ENCODE measurements around the gene RPTOR. TPM values are rescaled to one million over a fixed set of nuclear protein-coding genes. Genes with fewer than 3 reads are reported as not detected.

Gene RPTOR
- total RNA-seq, 2 experiments from 2014 or later: 53.1 to 54.0 TPM

DNA sequence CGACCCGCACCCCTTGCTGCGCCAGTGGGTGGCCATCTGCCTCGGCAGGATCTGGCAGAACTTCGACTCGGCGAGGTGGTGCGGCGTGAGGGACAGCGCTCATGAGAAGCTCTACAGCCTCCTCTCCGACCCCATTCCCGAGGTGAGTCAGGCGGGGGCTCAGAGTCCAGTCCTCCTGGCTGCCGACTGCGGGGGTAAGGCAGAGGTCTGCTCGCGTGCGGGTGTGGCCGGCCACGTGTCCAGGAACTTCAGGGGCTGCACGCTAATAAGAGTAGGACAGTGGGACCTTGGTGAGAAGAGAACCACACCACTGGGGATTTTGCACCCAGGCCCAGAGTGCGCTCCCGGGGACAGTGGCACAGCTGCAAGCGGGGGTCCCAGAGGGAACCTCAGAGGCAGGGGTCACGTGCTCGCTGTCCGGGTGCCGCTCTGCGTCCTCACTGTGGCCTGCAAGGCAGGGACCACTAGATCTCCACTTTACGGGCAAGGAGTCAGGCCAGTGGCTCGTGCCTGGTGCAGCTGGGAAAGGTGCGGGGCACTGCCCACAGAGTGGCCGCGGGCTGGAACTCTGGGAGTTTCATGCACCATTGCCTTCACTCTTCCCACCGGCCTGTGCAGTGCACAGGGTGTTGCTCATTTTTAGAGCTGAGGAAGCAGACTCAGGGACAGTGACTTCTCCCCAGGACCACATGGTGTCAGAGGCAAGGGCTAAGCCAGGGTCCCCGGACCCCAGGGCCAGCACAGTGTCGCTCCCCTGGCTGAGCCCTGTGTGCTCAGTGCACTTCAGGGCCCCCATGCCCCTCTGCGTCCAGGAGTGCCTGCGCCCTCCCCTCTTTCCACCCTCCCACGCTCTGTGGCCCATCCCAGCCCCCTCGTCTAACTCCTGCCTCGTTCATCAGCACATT is 339.4 kb downstream of the RPTOR start:
- H3K27me3 Mint-ChIP-seq (ENCODE audit: low read depth): no peaks in the 10 kb centered on the region
- H3K9me3 Mint-ChIP-seq (ENCODE audit: insufficient read depth): no peaks in the 10 kb centered on the region
- H3K4me1 Mint-ChIP-seq (ENCODE audit: low read depth): peaks cover 33% of the 10 kb centered on the region
- ATAC-seq: no peak
- H3K36me3 Mint-ChIP-seq (ENCODE audit: low read depth): peaks cover 70% of the 10 kb centered on the region
- CTCF ChIA-PET: interaction anchor here (1.3 kb wide), 1 partner anchor 9 kb away, joined by 3 read pairs; no protein-coding TSS in a partner anchor
- no peak overlapping the region for H3K27ac Mint-ChIP-seq
- POLR2A ChIA-PET: interaction anchor here (0.6 to 0.8 kb wide), 2 partner anchors 23 to 65 kb away, joined by 3 read pairs; no protein-coding TSS in a partner anchor
- H3K4me3 Mint-ChIP-seq: no peak overlapping the region
- no peak for DNase-seq

DNA sequence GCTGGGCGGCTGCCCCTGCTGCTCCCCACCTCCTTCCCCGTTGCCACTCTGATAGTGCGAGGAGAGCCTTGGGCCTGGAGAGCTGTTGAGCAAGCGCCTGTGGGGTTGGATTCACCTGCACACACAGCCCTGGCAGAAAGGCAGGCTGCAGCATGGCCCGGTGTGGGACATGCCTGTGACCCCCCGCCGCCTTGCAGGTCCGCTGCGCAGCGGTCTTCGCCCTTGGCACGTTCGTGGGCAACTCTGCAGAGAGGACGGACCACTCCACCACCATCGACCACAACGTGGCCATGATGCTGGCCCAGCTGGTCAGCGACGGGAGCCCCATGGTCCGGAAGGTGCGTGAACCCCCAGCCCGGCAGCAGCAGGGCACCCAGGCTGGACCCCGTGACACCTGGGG is 340.2 kb downstream of the RPTOR start:
- no peak for ATAC-seq
- POLR2A ChIA-PET: no interaction called here

DNA sequence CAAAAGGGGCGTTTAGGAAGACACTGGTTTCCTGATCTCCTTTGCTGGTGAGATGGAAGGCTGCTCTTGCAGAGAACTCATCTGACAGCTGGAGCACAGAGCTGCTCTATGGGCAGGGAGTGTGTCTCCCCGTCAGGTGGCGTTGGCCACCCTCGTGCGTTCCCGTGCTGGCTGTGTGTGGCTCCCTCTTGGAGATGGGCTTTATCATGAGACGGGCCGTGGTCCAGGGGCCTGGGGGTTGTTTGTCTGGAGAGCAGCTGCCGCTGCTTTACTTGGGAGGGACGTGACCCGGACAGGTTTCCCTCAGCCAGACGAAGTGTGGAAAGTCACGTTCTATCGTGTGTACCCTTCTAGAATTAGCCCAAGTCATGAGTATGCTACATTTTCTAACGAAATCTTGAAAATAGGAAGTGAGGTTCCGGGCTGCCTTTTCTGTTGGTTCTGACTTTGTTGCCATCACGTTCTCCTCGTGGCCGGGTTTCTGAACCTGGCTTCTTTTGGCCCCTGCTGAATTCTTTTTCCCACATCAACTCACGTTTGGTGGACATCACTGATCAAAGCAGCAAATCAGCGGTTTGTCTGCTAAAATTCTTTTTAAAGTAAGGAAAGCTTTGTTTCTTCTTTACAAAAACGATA is 341.4 kb downstream of the RPTOR start:
- peak overlapping the region; percentile 69 for H3K27ac Mint-ChIP-seq
- POLR2A ChIA-PET: no interaction called here

More for the DNA sequence above, 340.2 kb downstream of the RPTOR start:
- no peak for DNase-seq
- no peaks in the 10 kb centered on the region for H3K27me3 Mint-ChIP-seq (ENCODE audit: low read depth)
- H3K4me3 Mint-ChIP-seq: no peak overlapping the region
- no peak overlapping the region for H3K27ac Mint-ChIP-seq
- no peaks in the 10 kb centered on the region for H3K9me3 Mint-ChIP-seq (ENCODE audit: insufficient read depth)
- H3K4me1 Mint-ChIP-seq (ENCODE audit: low read depth): peaks cover 33% of the 10 kb centered on the region
- CTCF ChIA-PET: no interaction called here
- peaks cover 70% of the 10 kb centered on the region for H3K36me3 Mint-ChIP-seq (ENCODE audit: low read depth)

GRCh38 chr17:80886641-80887573 is 342.3 kb downstream of the RPTOR start:
- ATAC-seq: no peak
- DNase-seq: no peak
- Mint-ChIP-seq H3K4me3 (no peak overlapping the region), H3K27ac (peak overlapping the region; percentile 69), H3K36me3 (ENCODE audit: low read depth) (peaks cover 74% of the 10 kb centered on the region), H3K4me1 (ENCODE audit: low read depth) (peaks cover 46% of the 10 kb centered on the region), H3K27me3 (ENCODE audit: low read depth) (no peaks in the 10 kb centered on the region), H3K9me3 (ENCODE audit: insufficient read depth) (no peaks in the 10 kb centered on the region)
- ChIA-PET POLR2A (interaction anchor here (0.6 kb wide), 1 partner anchor 14 kb away, joined by 3 read pairs; no protein-coding TSS in a partner anchor), CTCF (no interaction called here)

More for the DNA sequence above, 341.4 kb downstream of the RPTOR start:
- no peak for ATAC-seq
- CTCF ChIA-PET: no interaction called here
- DNase-seq: no peak
- H3K27me3 Mint-ChIP-seq (ENCODE audit: low read depth): no peaks in the 10 kb centered on the region
- peaks cover 73% of the 10 kb centered on the region for H3K36me3 Mint-ChIP-seq (ENCODE audit: low read depth)
- H3K4me1 Mint-ChIP-seq (ENCODE audit: low read depth): peaks cover 39% of the 10 kb centered on the region
- no peaks in the 10 kb centered on the region for H3K9me3 Mint-ChIP-seq (ENCODE audit: insufficient read depth)
- no peak overlapping the region for H3K4me3 Mint-ChIP-seq

GRCh38 chr17:80887639-80888175 is 343.1 kb downstream of the RPTOR start:
- peaks cover 73% of the 10 kb centered on the region for H3K36me3 Mint-ChIP-seq (ENCODE audit: low read depth)
- no peaks in the 10 kb centered on the region for H3K9me3 Mint-ChIP-seq (ENCODE audit: insufficient read depth)
- ChIA-PET POLR2A (interaction anchor here (0.6 kb wide), 1 partner anchor 13 kb away, joined by 3 read pairs; no protein-coding TSS in a partner anchor), CTCF (no interaction called here)
- peaks cover 46% of the 10 kb centered on the region for H3K4me1 Mint-ChIP-seq (ENCODE audit: low read depth)
- H3K27me3 Mint-ChIP-seq (ENCODE audit: low read depth): no peaks in the 10 kb centered on the region
- no peak overlapping the region for H3K27ac Mint-ChIP-seq
- ATAC-seq (no peak), DNase-seq (no peak)
- no peak overlapping the region for H3K4me3 Mint-ChIP-seq

DNA sequence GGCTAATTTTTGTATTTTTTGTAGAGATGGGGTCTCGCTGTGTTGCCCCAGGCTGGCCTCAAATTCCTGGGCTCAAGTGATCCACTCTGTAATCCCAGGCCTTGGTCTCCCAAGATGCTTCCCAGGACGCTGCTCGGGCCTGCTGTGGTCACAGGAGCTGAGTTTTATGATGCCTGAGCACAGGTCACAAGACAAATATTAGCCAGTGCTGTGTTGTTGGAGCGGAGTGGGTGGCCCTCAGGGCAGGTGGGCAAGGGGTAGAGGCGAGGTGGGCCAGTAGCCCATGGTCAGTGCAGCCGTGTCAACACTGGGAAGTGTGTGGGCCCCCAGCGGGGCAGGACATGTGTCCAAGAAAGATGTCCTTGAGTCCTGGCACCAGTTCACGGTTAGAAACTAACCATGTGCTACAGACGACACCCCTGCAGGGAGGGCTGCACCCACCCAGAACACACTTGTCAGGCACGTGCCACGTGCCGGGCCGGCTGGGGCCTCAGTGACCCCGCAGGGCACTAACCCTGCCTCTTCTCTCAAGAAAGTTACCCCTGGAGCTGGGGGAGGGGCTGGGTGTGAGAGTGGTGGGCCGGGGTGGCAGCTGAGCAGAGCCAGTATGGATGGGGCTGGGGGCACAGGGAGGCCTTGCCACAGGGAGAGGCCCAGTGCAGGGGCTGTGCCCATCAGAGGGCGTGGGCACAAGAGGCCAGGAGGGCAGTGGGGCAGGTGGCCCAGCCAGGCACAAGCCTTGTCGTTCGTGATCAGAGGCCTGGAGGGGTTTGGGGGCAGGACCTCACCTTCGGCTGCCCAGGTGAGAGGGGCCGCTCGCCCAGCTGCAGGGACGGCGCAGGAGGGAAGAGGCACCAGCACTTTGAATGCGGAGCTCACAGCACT is 343.9 kb downstream of the RPTOR start:
- H3K4me1 Mint-ChIP-seq (ENCODE audit: low read depth): peaks cover 53% of the 10 kb centered on the region
- peak overlapping the region; percentile 56 for H3K4me3 Mint-ChIP-seq
- CTCF ChIA-PET: interaction anchor here (0.6 to 2.6 kb wide), 6 partner anchors 10 to 693 kb away, joined by 3 to 8 read pairs (median 4); no protein-coding TSS in a partner anchor
- no peak for ATAC-seq
- H3K27me3 Mint-ChIP-seq (ENCODE audit: low read depth): no peaks in the 10 kb centered on the region
- POLR2A ChIA-PET: interaction anchor here (0.9 to 2.5 kb wide), 4 partner anchors 11 to 433 kb away, joined by 3 to 10 read pairs (median 5); no protein-coding TSS in a partner anchor
- no peak for DNase-seq
- peak overlapping the region; percentile 89 for H3K27ac Mint-ChIP-seq
- peaks cover 74% of the 10 kb centered on the region for H3K36me3 Mint-ChIP-seq (ENCODE audit: low read depth)
- no peaks in the 10 kb centered on the region for H3K9me3 Mint-ChIP-seq (ENCODE audit: insufficient read depth)

DNA sequence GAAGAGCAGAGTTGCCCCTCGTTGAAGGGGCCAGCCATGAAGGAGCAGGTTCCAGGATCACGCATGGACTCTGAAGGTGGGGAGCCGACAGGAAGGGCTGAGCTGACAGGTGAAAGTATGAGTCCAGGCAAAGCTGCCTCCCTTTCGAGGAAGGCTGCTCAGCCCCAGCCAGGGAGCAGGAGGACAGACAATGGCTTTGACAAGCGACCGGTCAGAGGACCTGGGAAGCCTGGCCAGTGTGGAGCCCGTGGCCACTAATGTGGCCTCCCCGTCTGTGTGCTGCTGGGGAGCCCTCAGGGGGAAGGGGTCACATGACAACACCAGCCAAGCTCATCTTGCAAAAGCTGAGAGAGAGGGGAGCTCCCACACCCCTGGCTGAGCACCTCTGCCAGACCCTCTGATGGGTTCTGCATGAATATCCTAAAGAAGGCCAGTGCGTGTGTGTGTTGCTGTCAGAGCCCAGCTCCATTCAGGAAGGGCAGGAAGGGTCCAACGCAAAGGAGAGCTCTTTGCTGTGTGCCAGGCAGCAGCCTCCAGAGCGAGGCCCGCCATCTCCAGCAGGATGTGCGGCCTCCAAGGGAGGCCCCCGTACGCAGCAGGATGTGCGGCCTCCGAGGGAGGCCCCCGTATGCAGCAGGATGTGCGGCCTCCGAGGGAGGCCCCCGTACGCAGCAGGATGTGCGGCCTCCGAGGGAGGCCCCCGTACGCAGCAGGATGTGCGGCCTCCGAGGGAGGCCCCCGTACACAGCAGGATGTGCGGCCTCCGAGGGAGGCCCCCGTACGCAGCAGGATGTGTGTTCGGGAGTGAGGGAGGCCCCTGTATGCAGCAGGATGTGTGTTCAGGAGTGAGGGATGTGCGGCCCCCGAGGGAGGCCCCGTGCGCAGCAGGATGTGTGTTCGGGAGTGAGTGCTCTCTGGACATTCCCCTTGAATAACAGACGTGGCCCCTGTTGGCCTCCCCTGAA is 344.9 kb downstream of the RPTOR start:
- H3K4me1 Mint-ChIP-seq (ENCODE audit: low read depth): peaks cover 63% of the 10 kb centered on the region
- H3K27ac Mint-ChIP-seq: peak overlapping the region; percentile 93
- ChIA-PET POLR2A (interaction anchor here (0.9 to 2.5 kb wide), 6 partner anchors 12 to 434 kb away, joined by 3 to 10 read pairs (median 4); no protein-coding TSS in a partner anchor), CTCF (interaction anchor here (0.6 to 2.6 kb wide), 6 partner anchors 9 to 694 kb away, joined by 3 to 8 read pairs (median 4); no protein-coding TSS in a partner anchor)
- DNase-seq (peak; percentile 46), ATAC-seq (no peak)
- H3K36me3 Mint-ChIP-seq (ENCODE audit: low read depth): peaks cover 75% of the 10 kb centered on the region
- H3K4me3 Mint-ChIP-seq: peak overlapping the region; percentile 74
- H3K9me3 Mint-ChIP-seq (ENCODE audit: insufficient read depth): no peaks in the 10 kb centered on the region
- no peaks in the 10 kb centered on the region for H3K27me3 Mint-ChIP-seq (ENCODE audit: low read depth)

GRCh38 chr17:80890196-80890920 is 345.7 kb downstream of the RPTOR start:
- Mint-ChIP-seq H3K27ac (peak overlapping the region; percentile 93), H3K27me3 (ENCODE audit: low read depth) (no peaks in the 10 kb centered on the region), H3K36me3 (ENCODE audit: low read depth) (peaks cover 76% of the 10 kb centered on the region), H3K4me3 (peak overlapping the region; percentile 74), H3K4me1 (ENCODE audit: low read depth) (peaks cover 72% of the 10 kb centered on the region), H3K9me3 (ENCODE audit: insufficient read depth) (no peaks in the 10 kb centered on the region)
- ATAC-seq (no peak), DNase-seq (no peak)
- CTCF ChIA-PET: interaction anchor here (1.7 to 2.6 kb wide), 4 partner anchors 9 to 29 kb away, joined by 4 to 8 read pairs (median 6); no protein-coding TSS in a partner anchor
- POLR2A ChIA-PET: interaction anchor here (0.7 to 2.5 kb wide), 5 partner anchors 13 to 469 kb away, joined by 3 to 10 read pairs (median 4); no protein-coding TSS in a partner anchor

- Mint-ChIP-seq H3K4me3 (peak overlapping the region; percentile 74), H3K9me3 (ENCODE audit: insufficient read depth) (no peaks in the 10 kb centered on the region), H3K36me3 (ENCODE audit: low read depth) (peaks cover 78% of the 10 kb centered on the region), H3K27me3 (ENCODE audit: low read depth) (no peaks in the 10 kb centered on the region), H3K4me1 (ENCODE audit: low read depth) (peaks cover 78% of the 10 kb centered on the region), H3K27ac (peak overlapping the region; percentile 93)
- CTCF ChIA-PET: interaction anchor here (1.3 to 2.6 kb wide), 4 partner anchors 8 to 161 kb away, joined by 4 to 8 read pairs (median 5); no protein-coding TSS in a partner anchor
- POLR2A ChIA-PET: interaction anchor here (0.7 to 2.5 kb wide), 5 partner anchors 13 to 469 kb away, joined by 3 to 10 read pairs (median 3); no protein-coding TSS in a partner anchor
- DNase-seq (no peak), ATAC-seq (no peak)
Observed at GRCh38 chr17:80890921-80891396, 346.3 kb downstream of the RPTOR start.

All from activated CD8-positive, alpha-beta T cell treated with anti-CD3 and anti-CD28 coated beads, Interleukin-2, amount 10 ng/mL, durations not matched to agents 7 days and 5 days (primary cell).